Measurements from ENCODE around the gene ZGPAT. TPM values are rescaled to one million over a fixed set of nuclear protein-coding genes. Genes with fewer than 3 reads are reported as not detected.
"Not testable (repeated sequence)": the region's sequence is repeated elsewhere in the genome, so short reads cannot be mapped to it uniquely, and the experiment has no call there.

The ZGPAT gene
- total RNA-seq, 1 donor from 2014 or later, result 32.8 TPM

GRCh38 chr20:63709149-63709527 lies 1.3 kb downstream of the ZGPAT start:
- peaks cover 19% of the 10 kb centered on the region for H3K4me1 Mint-ChIP-seq (ENCODE audit: unreplicated experiment)
- H3K4me3 Mint-ChIP-seq, result peak overlapping the region; percentile 85
- no peaks in the 10 kb centered on the region for H3K27me3 Mint-ChIP-seq
- peaks cover 26% of the 10 kb centered on the region for H3K36me3 Mint-ChIP-seq
- TF ChIP-seq, protein P1, sequence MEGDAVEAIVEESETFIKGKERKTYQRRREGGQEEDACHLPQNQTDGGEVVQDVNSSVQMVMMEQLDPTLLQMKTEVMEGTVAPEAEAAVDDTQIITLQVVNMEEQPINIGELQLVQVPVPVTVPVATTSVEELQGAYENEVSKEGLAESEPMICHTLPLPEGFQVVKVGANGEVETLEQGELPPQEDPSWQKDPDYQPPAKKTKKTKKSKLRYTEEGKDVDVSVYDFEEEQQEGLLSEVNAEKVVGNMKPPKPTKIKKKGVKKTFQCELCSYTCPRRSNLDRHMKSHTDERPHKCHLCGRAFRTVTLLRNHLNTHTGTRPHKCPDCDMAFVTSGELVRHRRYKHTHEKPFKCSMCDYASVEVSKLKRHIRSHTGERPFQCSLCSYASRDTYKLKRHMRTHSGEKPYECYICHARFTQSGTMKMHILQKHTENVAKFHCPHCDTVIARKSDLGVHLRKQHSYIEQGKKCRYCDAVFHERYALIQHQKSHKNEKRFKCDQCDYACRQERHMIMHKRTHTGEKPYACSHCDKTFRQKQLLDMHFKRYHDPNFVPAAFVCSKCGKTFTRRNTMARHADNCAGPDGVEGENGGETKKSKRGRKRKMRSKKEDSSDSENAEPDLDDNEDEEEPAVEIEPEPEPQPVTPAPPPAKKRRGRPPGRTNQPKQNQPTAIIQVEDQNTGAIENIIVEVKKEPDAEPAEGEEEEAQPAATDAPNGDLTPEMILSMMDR (conservative IDR thresholded peaks at IDR 0.05), result no peak
- DNase-seq (ENCODE audit: extremely low spot score, unreplicated experiment), result no peak
- no peaks in the 10 kb centered on the region for H3K9me3 Mint-ChIP-seq
- no peak overlapping the region for H3K27ac Mint-ChIP-seq

DNA sequence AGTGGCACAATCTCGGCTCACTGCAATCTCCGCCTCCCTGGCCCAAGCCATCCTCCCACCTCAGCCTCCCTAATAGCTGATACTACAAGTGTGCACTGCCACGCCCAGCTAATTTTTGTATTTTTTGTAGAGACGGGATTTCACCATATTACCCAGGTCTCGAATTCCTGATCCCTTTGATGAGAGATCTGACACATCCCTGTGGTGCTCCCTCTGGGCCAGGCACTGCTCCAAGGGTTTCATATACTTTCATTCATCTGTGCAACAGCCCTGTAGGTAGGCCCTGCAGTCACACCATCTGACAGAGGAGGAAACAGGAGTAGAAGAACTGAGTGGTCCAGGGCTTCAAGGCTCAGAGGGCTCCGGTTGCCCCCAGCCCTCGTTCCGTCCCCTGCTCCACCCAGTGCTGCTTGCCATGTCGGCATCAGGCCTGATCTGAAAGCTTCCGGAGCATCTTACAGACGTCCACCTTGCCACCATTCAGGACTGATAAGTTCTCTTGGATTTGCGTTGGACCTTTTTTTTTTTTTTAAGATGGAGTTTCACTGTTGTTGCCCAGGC lies 3.3 kb downstream of the ZGPAT start:
- H3K9me3 Mint-ChIP-seq, result no peaks in the 10 kb centered on the region
- TF ChIP-seq, protein P1 (conservative IDR thresholded peaks at IDR 0.05), result no peak
- peak overlapping the region; percentile 85 for H3K27ac Mint-ChIP-seq
- H3K27me3 Mint-ChIP-seq, result no peaks in the 10 kb centered on the region
- DNase-seq (ENCODE audit: extremely low spot score, unreplicated experiment), result no peak
- H3K36me3 Mint-ChIP-seq, result peaks cover 41% of the 10 kb centered on the region
- H3K4me1 Mint-ChIP-seq (ENCODE audit: unreplicated experiment), result peaks cover 19% of the 10 kb centered on the region
- peak overlapping the region; percentile 83 for H3K4me3 Mint-ChIP-seq

DNA sequence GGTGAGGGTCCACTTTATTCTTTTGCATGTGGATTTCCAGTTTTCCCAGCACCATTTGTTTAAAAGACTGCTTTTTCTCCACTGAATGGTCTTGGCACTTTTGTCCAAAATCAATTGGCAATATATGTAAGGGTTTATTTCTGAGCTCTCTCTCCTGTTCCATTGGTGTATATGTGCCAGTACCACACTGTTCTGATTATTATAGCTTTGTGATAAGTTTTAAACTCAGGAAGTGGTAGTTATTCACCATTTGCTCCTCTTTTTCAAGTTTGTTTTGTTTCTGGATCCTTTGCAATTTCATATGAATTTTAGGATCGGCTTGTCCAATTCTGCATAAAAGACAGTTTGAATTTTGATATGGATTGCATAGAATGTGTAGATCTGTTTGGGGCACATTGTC lies 4.4 kb downstream of the ZGPAT start:
- DNase-seq (ENCODE audit: extremely low spot score, unreplicated experiment), result no peak
- H3K36me3 Mint-ChIP-seq, result peaks cover 45% of the 10 kb centered on the region
- peak overlapping the region; percentile 48 for H3K4me3 Mint-ChIP-seq
- H3K4me1 Mint-ChIP-seq (ENCODE audit: unreplicated experiment), result peaks cover 12% of the 10 kb centered on the region
- H3K9me3 Mint-ChIP-seq, result no peaks in the 10 kb centered on the region
- TF ChIP-seq, protein P1 (conservative IDR thresholded peaks at IDR 0.05), result no peak
- no peaks in the 10 kb centered on the region for H3K27me3 Mint-ChIP-seq
- no peak overlapping the region for H3K27ac Mint-ChIP-seq

DNA sequence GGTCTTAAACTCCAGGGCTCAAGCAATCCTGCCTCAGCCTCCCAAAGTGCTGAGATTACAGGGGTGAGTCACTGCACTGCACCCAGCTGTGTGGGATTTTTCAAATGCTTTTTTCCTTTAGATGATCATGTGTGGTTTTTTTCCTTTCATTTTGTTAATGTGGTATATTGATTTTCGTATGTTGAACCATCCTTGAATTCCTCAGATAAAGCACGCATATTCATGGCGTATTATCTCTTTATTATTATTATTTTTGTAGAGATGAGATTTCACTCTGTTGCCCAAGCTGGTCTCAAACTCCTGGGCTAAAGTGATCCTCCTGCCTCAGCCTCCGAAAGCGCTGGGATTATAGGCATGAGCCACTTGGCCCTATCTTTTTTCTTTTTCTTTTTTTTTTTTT lies 7.0 kb downstream of the ZGPAT start:
- Mint-ChIP-seq H3K27me3 (no peaks in the 10 kb centered on the region), H3K27ac (no peak overlapping the region), H3K36me3 (peaks cover 60% of the 10 kb centered on the region), H3K4me3 (no peak overlapping the region), H3K4me1 (ENCODE audit: unreplicated experiment) (peaks cover 8% of the 10 kb centered on the region), H3K9me3 (peaks cover 7% of the 10 kb centered on the region)
- TF ChIP-seq, protein P1 (conservative IDR thresholded peaks at IDR 0.05), result no peak
- DNase-seq (ENCODE audit: extremely low spot score, unreplicated experiment), result no peak

- TF ChIP-seq, protein P1 (conservative IDR thresholded peaks at IDR 0.05), result no peak
- Mint-ChIP-seq H3K27ac (no peak overlapping the region), H3K36me3 (peaks cover 50% of the 10 kb centered on the region), H3K4me3 (no peak overlapping the region), H3K4me1 (ENCODE audit: unreplicated experiment) (no peaks in the 10 kb centered on the region), H3K9me3 (peaks cover 7% of the 10 kb centered on the region), H3K27me3 (no peaks in the 10 kb centered on the region)
- no peak for DNase-seq (ENCODE audit: extremely low spot score, unreplicated experiment)
Measured at GRCh38 chr20:63718996-63719395, 11.2 kb downstream of the ZGPAT start.

GRCh38 chr20:63722967-63723622 lies 15.3 kb downstream of the ZGPAT start:
- DNase-seq (ENCODE audit: extremely low spot score, unreplicated experiment); H3K4me1 Mint-ChIP-seq (ENCODE audit: unreplicated experiment); H3K27me3 Mint-ChIP-seq; H3K4me3 Mint-ChIP-seq; H3K27ac Mint-ChIP-seq: not testable (repeated sequence)
- peaks cover 12% of the 10 kb centered on the region for H3K9me3 Mint-ChIP-seq
- H3K36me3 Mint-ChIP-seq, result peaks cover 34% of the 10 kb centered on the region

DNA sequence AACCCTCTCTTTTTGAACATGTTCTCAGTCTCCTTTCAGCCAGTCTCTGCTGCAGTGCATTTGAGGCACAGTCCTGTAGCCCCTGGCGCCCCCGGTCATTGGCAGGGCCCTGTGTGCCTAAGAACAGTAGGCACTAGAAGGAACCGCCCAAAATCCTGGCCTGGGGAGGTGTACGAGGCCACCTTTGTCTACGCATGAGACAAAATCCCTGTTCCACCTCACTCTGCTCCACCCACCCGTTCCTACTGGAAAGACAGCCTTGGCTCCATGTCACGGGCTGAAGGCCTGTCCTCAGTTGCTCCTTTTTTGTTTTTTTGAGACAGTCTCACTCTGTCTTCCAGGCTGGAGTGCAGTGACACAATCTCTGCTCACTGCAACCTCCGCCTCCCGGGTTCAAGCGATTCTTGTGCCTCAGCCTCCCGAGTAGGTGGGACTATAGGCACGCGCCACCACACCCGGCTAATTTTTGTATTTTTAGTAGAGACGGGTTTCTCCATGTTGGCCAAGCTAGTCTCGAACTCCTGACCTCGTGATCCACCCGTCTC lies 22.4 kb downstream of the ZGPAT start:
- not testable (repeated sequence) for H3K4me1 Mint-ChIP-seq (ENCODE audit: unreplicated experiment); DNase-seq (ENCODE audit: extremely low spot score, unreplicated experiment); H3K27ac Mint-ChIP-seq; H3K27me3 Mint-ChIP-seq; H3K4me3 Mint-ChIP-seq; H3K9me3 Mint-ChIP-seq
- H3K36me3 Mint-ChIP-seq, result peaks cover 19% of the 10 kb centered on the region

Measured in type B pancreatic cell (in vitro differentiated cells).